NCI-H2107 treated with DMSO at 0.1 percent for 48 hours (cell line): Measurements from ENCODE around the gene PDE7B.
"Not testable (repeated sequence)": the region's sequence is repeated elsewhere in the genome, so short reads cannot be mapped to it uniquely, and the experiment has no call there.

Experiments used
- DNase-seq: peaks from one replicate; lab custom pipeline; 2025; ENCODE audit not compliant: unreplicated experiment; lab: John Stamatoyannopoulos, UW

PDE7B gene

DNA sequence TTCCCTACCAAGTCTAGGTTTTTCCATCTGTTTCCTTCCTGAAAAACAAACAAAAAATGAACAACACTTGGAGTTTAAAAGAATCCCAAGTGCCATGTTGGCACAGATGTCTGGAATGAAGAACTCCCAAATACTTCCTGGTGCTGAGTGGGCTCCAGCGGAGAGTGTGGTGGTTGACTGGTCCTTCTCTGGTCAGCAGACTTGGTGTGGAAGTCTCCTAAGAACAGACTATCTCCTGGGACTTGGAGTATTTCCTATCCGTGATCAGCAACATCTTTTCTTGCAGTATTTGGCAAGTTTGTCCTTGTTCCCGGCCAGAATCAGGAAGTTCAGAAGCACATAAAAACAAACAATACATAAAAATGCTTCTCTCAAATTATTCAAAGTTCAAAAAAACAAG, 244.5 kb downstream of the PDE7B start:
- no peak for DNase-seq

DNA sequence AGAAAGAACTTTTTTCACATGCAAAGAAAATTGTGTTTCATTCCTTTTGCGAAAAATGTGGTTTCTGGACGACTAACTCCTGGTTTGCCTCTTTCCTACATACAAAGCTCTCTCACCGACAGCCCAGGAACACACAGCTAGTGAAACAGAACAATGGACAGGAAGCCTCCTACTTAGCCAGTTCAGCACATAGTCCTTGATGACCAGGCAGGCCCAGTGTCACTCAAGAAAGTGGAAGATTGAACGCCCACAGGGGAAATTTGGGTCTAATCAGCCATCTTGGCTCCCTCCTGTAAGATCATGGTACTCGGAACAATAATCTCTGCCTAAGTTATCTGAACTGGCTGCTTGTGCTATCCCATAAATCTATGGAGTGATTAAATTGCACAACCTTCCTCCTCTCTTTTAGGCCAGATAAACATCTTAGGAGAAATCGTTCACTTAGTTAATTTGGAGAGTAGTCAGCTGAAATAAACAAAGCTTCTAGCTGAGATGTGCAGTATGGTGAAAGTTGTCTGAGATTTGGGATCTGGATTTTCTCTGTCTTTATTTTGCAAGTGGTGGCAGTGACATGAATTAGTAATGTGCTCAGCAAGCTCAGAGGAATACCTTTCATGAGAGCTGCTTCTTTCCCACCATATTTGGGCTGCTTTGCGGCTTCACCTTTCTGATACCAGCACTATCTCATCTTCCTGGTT, 251.6 kb downstream of the PDE7B start:
- DNase-seq = no peak

DNA sequence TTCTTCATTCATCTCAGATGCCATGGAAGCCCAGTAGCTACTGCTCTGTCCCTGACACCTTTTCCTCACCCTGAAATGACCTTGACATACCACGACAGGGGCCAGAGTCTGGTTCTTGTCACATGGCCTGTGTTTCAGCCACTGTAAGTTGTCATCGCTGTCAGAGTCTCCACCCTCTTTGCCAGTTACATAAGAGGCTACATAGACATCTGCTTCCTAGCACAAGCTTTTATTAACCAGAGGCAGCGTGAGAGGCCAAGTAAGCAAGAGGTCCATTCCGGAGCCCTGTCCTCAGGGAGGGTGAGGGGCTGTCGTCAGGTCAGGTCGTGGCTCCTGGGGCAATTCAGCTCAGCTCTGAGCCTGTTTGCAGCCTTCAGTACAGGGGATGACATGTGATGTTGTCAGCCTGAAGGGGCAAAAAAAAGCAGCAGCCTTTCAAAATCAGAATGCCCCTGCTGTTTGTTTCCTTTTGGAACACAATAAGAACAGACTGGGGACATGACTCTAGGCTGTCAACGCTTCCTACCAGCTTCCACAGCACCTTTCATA, 252.3 kb downstream of the PDE7B start:
- DNase-seq = no peak

DNA sequence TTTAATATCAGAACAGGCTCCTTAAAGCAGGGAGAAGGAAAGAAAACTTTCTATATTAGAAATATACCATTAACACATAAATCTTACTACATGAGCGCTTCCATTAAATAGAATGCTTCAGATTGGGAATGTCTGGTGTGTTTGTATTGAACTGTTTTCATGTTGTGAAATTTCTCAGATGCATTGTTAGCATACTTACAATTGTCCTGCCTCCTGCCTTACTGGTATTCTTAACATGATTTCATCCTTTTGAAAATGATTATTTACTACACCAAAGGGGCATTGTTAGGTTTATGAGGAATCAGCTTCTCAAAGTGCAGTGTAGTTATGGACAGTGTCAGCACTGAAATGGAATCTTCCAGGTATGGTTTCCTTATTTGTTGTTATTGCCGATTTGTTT, 253.1 kb downstream of the PDE7B start:
- no peak for DNase-seq

DNA sequence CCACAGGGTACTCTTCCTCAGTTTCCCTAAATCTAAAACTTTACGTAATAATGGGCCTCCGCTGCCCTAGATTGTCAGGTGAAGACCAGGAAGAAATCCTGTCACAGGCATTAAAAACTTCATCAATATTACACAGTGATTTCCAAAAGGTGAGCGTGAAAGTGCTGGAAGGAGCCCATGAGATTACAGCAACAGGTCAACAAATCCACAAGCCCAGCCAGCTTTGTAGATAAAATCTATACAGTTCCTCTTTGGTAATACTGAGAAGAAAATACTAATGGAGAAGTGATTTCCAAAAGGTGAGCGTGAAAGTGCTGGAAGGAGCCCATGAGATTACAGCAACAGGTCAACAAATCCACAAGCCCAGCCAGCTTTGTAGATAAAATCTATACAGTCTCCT, 254.3 kb downstream of the PDE7B start:
- not testable (repeated sequence) for DNase-seq

DNA sequence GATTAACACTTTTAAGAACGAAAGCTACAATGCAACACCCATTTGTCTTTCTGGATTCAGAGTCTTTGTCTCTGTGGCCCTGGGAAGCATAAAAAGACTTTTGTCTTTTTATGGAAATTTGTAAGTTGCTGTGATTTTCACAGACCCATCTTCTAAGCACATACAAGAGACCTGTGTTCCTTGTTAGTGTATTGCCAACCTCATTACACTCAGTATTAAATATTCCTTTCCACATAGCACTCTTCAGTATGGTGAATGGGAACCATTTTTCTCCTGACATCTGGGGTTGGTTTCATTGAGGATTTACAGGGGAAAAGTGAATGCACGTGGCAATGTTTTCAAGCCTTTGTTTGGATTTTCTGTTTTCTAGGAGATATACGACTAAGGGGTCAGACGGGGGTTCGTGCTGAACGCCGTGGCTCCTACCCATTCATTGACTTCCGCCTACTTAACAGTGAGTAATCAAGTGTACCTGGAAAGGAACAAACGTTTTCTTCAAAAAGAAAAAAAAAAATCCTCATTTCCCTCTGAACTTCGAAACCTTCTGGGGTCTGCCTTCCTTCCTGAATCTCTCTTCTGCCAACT, 257.0 kb downstream of the PDE7B start:
- no peak for DNase-seq

DNA sequence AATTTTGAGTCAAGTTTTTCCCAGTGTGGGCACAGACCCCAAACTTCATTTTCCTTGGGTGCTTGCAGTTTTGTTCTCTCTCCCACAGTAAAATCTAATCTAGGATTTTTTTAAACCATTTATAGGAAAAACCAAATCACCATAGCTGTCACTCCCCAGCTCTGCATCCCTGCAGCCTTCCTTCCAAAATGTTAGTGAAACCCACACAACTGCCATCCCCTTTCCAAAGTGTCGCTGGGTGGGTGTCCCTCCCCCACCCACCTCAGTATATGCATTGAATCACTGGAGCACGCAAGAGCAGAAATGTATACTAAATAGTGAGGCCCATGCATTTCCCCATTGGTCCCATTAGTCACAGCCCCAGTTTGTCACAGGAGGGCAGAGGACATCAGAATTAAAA, 260.3 kb downstream of the PDE7B start:
- no peak for DNase-seq

DNA sequence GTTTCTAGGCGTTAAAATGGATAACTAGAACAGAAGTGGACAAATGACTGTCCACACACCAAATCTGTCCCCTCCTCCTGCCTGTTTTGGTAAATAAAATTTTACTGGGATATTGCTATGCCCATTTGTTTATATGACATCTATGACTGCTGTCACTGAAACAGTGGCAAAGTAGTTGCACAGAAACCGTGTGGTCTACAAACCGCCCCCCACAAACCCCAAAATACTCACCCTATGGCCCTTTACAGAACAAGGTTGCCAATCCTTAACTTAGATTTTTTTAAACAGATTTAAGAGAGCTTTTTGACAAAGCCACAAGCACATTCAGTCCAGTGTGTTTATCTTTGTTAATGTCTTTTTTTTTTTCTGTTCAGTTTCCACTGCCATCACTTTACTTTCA, 260.8 kb downstream of the PDE7B start:
- DNase-seq = no peak

DNA sequence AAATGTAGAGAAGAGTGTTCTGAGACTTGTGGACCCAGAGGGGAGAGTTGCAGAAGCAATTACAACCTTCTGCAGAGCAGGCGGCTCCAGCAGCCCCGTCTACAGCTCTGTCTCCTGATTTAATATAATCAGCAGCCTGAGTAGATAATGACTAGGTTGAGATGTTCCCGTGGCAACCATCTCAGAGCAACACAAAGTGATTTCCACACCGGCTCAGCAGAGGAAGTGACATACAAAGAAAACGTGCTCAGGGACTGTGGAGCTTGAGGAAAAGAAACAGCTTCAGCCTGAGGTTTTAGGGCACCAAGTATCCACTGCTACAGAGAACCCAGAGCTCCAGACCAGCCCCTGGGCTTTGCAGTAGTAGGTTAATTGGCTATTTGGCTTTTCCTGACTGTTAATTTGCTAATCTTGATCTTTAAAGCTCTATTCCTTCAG, 262.3 kb downstream of the PDE7B start:
- DNase-seq = peak; percentile 88

DNA sequence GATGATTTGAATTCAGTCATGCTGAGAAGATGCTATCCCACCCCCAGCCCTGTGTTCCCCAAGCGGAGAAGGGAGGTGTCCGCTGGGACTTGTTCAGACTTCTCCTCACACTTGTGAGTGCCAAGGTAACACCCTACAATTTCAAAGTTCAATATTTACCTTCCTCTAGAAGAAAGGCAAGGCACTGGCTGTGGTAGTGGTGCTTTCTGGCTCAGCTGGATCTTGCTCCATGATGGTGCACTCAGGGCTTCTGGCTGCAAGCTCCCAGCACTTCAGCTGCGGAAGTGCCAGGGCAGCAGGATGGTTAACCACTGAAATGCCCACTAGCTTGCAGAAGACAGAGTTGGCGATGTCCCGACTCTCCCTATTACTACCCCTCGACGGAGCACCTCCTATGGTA, 263.2 kb downstream of the PDE7B start:
- no peak for DNase-seq

DNA sequence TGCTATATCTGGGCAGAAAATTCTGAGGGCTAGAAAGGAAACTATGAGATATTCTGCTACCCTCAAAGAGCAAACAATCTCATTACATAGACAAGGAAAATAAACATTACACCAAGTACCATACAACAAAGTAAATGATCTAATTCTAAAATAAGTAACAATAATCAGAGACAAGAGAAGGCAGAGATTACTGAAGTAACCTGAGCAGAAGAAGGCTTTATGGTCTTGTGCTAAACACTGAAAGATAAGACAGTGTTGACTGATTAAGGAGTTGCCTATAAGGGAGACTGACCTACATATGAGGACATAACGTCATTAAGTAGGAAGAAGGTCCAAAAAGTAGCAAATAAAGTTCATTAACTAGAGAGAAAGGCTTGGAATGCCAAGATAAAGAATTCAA, 264.4 kb downstream of the PDE7B start:
- DNase-seq = no peak

DNA sequence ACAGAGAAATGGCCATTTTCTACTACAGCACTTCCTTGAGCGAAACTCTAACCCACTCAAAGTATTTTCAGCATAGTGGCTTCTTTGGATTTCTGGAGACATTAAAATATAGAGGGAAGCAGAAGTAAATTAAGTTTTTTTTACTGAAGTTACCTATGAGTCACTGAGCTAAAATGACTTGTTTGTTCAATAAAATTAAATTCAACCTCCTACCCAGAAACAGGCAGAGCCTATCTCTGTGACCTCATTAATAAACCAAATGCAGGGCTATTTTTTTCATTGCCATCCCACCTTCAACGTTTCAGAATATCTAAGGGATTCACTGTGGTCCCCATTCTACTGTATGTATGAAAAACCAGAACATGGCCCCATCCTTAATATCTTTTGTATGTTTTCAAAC, 265.6 kb downstream of the PDE7B start:
- DNase-seq = no peak

DNA sequence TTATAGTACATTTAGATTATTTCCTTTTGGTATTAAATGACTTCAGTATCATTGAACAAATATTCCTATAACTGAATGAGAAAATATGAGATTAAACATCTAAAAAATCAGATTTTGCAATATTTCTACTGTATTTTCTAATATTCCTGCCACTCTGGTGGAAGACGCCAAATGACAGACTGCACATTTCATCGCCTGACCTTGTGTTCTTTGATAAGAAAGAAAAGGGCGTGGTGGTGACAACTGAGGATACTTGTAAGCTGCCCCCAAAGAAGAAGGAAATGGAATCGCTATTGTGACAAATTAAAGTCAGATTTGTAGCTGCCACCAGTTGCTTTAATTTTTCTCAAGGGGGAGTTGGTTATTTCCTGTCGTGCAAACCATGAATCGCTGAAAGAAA, 267.3 kb downstream of the PDE7B start:
- DNase-seq = no peak

DNA sequence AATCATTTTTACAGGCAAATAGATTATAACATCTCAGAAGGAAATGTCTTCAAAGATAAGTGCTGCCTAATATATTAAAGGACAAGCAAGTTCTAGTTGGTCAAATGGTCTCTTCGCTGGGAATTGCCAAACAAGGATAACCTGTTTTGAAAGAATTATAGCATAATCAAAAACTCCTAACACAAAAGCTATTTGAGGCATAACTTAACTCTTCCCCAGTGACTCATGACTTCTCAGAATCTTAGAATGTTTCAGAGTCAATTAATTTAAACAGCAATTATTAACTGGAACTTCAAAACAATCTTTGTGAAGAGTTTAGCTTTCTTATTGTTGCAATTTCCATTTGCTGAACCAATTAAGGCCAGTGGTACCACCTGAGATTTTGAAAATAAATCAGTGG, 272.0 kb downstream of the PDE7B start:
- no peak for DNase-seq

DNA sequence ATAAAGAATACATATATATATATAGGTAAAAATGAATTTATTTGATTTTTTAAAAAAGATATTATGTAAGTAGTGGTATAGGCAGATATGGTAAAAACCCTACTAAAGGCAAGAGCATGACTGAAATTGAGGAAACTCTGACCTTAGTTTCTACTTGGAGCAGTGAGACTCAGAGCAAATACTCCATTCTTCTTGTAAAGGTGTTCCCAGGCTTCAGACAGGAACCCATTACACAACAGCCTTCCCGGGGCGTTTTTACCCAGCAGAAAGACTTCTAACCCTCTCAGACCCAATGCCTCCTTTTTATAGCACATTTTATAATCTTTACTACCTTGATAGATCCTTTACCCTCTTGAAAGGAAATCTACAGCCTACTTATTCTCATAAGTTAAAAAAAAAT, 274.1 kb downstream of the PDE7B start:
- DNase-seq = no peak

DNA sequence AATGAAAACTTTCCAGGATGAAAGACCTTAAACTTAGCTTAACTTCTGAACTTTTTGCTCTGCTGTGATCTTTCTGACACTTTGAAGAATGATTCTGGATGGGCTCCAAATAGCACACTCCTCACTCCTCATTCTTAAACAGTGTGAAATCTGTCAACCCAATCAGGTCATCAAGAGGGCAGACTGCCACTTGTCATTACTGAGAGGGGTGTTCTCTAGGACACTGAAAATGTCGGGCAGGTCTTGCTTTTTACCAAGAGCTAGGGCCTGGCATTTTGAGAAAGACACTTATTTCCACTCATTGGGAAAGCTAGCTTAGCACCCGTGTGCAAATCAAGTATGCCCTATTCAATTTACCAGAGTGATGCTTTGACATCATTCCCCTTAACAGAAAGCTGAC, 276.4 kb downstream of the PDE7B start:
- no peak for DNase-seq

DNA sequence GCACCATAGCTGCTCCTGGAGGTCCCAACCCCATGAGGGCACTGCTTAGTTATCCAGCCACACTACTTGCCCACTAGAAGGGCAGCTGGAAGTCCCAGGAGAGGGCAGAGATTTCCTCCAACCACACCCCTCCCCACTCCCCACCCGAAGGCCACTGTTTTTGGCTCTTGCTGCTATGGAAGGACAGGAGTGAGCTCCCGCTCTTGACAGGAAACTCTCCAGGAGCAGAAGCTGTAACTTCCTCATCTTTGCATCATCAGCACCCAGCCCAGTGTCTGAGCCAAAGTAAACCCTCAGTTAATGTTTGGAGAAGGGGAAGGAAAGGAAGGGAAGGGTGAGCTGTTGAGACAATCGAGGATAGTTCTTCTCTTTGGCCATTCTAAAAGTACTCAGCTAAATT, 277.9 kb downstream of the PDE7B start:
- no peak for DNase-seq

DNA sequence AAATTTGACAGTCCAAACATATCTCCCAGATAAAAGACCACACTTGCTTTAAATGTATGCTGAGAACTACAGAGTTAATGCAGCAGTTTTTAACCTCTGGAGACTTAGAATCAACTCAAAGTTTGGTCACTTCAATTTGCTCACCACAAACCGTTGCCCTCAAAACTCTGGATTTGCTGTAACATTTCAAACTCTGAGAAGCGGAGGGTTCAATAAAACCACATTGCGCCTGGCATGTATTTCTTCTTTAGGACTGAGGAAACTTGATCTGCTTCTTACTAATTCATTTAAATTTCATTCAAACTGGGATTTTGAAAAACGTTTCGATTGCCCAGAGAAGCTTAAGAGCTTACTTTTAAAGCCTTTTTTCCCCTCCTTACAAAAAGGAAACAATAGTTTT, 282.8 kb downstream of the PDE7B start:
- no peak for DNase-seq

DNA sequence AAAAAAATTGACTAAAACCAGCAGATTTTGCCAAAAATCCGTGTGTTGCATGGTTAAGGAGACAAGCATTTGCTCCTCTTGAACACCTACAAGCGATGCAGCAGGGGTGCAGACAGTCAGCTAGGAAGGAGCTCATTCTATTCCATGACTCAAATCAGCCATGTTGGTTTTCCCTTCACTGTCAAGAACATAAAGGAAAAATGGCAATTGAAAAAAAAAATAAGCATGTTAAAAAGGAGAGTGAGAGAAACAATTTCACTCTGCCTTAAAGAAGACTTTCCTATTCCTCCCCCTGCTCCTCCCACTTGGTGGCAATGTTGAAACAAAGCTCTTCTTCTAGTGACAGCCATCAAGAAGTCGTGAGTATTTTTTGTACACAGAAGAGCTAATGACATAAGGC, 283.2 kb downstream of the PDE7B start:
- no peak for DNase-seq

DNA sequence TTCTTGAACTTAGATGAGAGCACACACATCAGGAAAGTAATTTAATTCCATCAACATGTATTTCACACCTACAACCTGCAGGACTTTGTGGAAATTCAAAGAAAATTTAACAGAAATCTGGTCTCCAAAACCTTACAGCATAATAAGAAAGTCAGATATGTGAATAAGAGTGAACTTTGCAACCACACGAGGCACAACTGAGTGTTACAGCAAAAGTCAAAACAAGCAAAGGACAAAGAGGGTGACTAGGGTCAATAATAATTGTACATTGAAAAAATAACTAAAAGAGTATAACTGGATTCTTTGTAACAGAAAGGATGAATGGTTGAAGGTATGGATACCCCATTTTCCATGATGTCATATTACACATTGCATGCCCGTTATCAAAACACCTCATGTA, 284.8 kb downstream of the PDE7B start:
- DNase-seq = no peak

DNA sequence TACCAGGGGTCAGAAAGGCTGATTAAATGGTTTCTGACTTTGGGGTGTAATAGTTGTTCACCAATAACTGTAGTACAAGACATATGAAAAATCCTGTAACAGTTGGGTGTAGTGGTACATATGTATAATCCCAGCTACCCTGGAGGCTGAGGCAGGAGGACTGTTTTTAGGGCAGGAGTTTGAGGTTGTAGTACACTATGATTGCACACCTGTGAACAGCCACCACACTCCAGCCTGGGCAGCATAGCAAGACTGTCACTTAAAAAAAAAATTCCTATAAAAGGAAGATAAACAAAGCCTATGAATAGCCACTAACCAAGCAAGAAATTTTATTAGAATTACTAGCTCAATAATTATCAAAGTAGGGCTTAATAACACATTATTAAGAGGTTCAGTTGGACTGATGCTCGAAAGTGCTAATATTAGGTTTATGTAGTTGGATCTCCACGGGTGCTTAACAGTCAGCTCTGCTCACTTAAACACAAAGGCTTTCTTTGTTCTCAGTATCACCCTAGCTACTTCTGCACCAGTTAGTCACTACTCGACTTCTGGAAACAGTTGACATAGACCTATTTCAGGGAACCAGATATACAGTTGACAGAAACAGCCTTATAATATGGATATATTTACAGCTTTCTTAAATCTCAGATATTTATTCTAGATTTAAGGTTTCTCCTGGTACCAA, 285.6 kb downstream of the PDE7B start:
- DNase-seq = no peak

DNA sequence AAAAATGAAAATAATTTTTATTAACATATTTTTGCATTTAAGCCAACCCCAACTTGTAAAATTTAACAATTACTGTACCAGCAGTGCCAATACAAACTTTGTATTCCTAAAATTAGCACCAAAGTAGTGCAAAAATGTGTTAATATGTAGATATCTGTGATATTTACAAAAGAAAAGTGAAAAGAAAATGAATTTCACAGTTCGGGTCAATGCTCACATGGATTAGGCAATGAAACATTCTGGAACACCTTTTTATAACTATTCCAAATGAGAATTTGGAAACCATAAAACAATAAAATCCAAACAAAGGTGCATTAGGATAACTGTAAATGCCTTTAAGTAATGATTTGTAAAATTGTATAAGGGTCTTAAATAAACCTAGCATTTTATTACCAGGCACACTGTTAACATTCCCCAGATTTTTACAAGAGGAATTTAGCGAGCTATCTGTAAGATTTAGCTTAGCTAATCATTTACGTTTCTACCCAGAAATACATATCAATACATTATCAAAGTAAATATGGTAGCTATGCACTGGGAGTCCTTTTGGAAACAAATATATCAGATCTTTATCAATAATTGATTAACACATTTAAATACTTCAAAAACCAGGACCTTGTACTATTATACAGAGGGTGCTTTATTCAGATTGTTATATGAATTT, 286.4 kb downstream of the PDE7B start:
- no peak for DNase-seq
